Stimulated activated naive CD8-positive, alpha-beta T cell treated with anti-CD3 and anti-CD28 coated beads, Interleukin-15, amount 100 ng/mL, for 72 hours (primary cell): ENCODE measurements around the gene ZNF532.

Experiments
- ATAC-seq: fragments of 150-1000 bp; cut with Tn5 transposase; 2 replicates; pipeline ENCODE4 v1.10.0; 2021; ENCODE audit warnings: mild to moderate bottlenecking, moderate library complexity
- DNase-seq, 2 donors: peaks; one replicate each; pipeline ENCODE4 v3.0.0; 2021 to 2022
- H3K27ac Mint-ChIP-seq, 2 donors: one replicate each; pipeline ENCODE4 v1.8.0; 2022; ENCODE audit warnings: mild to moderate bottlenecking in 2 of 2, mixed read lengths in 2 of 2, moderate library complexity in 2 of 2
- H3K27me3 Mint-ChIP-seq: one replicate; pipeline ENCODE4 v1.8.0; 2022; ENCODE audit warnings: mixed read lengths
- H3K4me1 Mint-ChIP-seq: one replicate; pipeline ENCODE4 v1.8.0; 2022; ENCODE audit warnings: mild to moderate bottlenecking, mixed read lengths
- H3K4me3 Mint-ChIP-seq, 2 donors: one replicate each; pipeline ENCODE4 v1.8.0; 2022; ENCODE audit warnings: mild to moderate bottlenecking in 2 of 2, mixed read lengths in 2 of 2, moderate library complexity in 1 of 2
- H3K9me3 Mint-ChIP-seq, 2 donors: one replicate each; pipeline ENCODE4 v1.8.0; 2022; ENCODE audit warnings: mixed read lengths in 2 of 2

Gene ZNF532

GRCh38 chr18:59026364-59026763, 161.7 kb downstream of the ZNF532 start:
- no peak overlapping the region for H3K27ac Mint-ChIP-seq
- DNase-seq, result no peak
- peaks cover 20% of the 10 kb centered on the region for H3K27me3 Mint-ChIP-seq
- H3K4me1 Mint-ChIP-seq, result no peaks in the 10 kb centered on the region
- ATAC-seq, result no peak
- H3K4me3 Mint-ChIP-seq, result no peak overlapping the region
- no peaks in the 10 kb centered on the region for H3K9me3 Mint-ChIP-seq

- Mint-ChIP-seq H3K9me3 (no peaks in the 10 kb centered on the region), H3K4me1 (no peaks in the 10 kb centered on the region), H3K27ac (no peak overlapping the region), H3K27me3 (peaks cover 20% of the 10 kb centered on the region), H3K4me3 (no peak overlapping the region)
- DNase-seq (no peak), ATAC-seq (no peak)
Measured at GRCh38 chr18:59026831-59027410, 162.2 kb downstream of the ZNF532 start.

- no peak for ATAC-seq
- H3K4me3 Mint-ChIP-seq, result no peak overlapping the region
- H3K9me3 Mint-ChIP-seq, result no peaks in the 10 kb centered on the region
- DNase-seq, result no peak
- peak overlapping the region in 1 of 2 donors; percentile 8 for H3K27ac Mint-ChIP-seq
- H3K27me3 Mint-ChIP-seq, result peaks cover 7% of the 10 kb centered on the region
- H3K4me1 Mint-ChIP-seq, result no peaks in the 10 kb centered on the region
Measured at GRCh38 chr18:59029663-59030429, 165.2 kb downstream of the ZNF532 start.

GRCh38 chr18:59032308-59032707, 167.6 kb downstream of the ZNF532 start:
- ATAC-seq (no peak), DNase-seq (no peak)
- Mint-ChIP-seq H3K4me3 (no peak overlapping the region), H3K4me1 (no peaks in the 10 kb centered on the region), H3K27me3 (no peaks in the 10 kb centered on the region), H3K27ac (no peak overlapping the region), H3K9me3 (no peaks in the 10 kb centered on the region)

GRCh38 chr18:59033359-59033758, 168.7 kb downstream of the ZNF532 start:
- H3K27ac Mint-ChIP-seq, result no peak overlapping the region
- peaks cover 5% of the 10 kb centered on the region for H3K4me1 Mint-ChIP-seq
- DNase-seq (no peak), ATAC-seq (no peak)
- H3K9me3 Mint-ChIP-seq, result no peaks in the 10 kb centered on the region
- no peak overlapping the region for H3K4me3 Mint-ChIP-seq
- no peaks in the 10 kb centered on the region for H3K27me3 Mint-ChIP-seq

- H3K27ac Mint-ChIP-seq, result no peak overlapping the region
- DNase-seq (no peak), ATAC-seq (no peak)
- H3K9me3 Mint-ChIP-seq, result no peaks in the 10 kb centered on the region
- peaks cover 7% of the 10 kb centered on the region for H3K4me1 Mint-ChIP-seq
- H3K4me3 Mint-ChIP-seq, result no peak overlapping the region
- no peaks in the 10 kb centered on the region for H3K27me3 Mint-ChIP-seq
Measured at GRCh38 chr18:59033974-59034373, 169.3 kb downstream of the ZNF532 start.

- Mint-ChIP-seq H3K4me1 (peaks cover 7% of the 10 kb centered on the region), H3K27ac (no peak overlapping the region), H3K4me3 (no peak overlapping the region), H3K27me3 (peaks cover 1% of the 10 kb centered on the region), H3K9me3 (no peaks in the 10 kb centered on the region)
- no peak for DNase-seq
- ATAC-seq, result no peak
Measured at GRCh38 chr18:59035591-59035990, 170.9 kb downstream of the ZNF532 start.
